GM18498 (cell line): ENCODE measurements around the gene PAOX.
"Not testable (repeated sequence)": the region's sequence is repeated elsewhere in the genome, so short reads cannot be mapped to it uniquely, and the experiment has no call there.

ENCODE experiments used
- ATAC-seq: cut with Tn5 transposase; IDR thresholded peaks from one replicate; pipeline ENCODE4 v1.9.1; 2021; ENCODE audit warnings: mild to moderate bottlenecking, moderate library complexity; ENCODE audit not compliant: unreplicated experiment

PAOX gene

GRCh38 chr10:133431888-133432613, 53.0 kb downstream of the PAOX start:
- ATAC-seq: not testable (repeated sequence)

GRCh38 chr10:133432789-133433188, 53.7 kb downstream of the PAOX start:
- ATAC-seq: not testable (repeated sequence)

GRCh38 chr10:133438711-133439273, 59.7 kb downstream of the PAOX start:
- no peak for ATAC-seq

- ATAC-seq: no peak
These were observed 60.7 kb downstream of the PAOX start for GRCh38 chr10:133439517-133440461.

- no peak for ATAC-seq
These were observed 61.7 kb downstream of the PAOX start for GRCh38 chr10:133440633-133441285.
